CD4-positive, alpha-beta T cell (primary cell): ENCODE measurements around the gene PPP1R27. TPM values are rescaled to one million over a fixed set of nuclear protein-coding genes. Genes with fewer than 3 reads are reported as not detected.

Source experiments
- ATAC-seq: fragments of 200-7000 bp; cut with Tn5 transposase; one replicate; pipeline ENCODE4 v1.10.0; 2022; ENCODE audit warnings: mild to moderate bottlenecking; ENCODE audit not compliant: poor library complexity
- CTCF ChIA-PET: fragments of 350-600 bp; sonication (Branson Sonifier 250); formaldehyde crosslinking; loops from one replicate; lab custom pipeline; 2021; ENCODE audit warnings: antibody characterized with exemption, inconsistent platforms; lab: Charles Lee
- POLR2A ChIA-PET: fragments of 350-600 bp; sonication (Branson Sonifier 250); formaldehyde crosslinking; loops from one replicate; lab custom pipeline; 2021; ENCODE audit warnings: antibody characterized with exemption, inconsistent platforms; lab: Charles Lee
- DNase-seq, 14 experiments: peaks; one replicate each; pipeline ENCODE4 v3.0.0-alpha.2; 2013 to 2020; ENCODE audit warnings: mixed read lengths in 2 of 14
- H3K27ac ChIP-seq, 2 donors: one replicate each; pipeline versions ENCODE4 v1.5.1 to v1.7.0; 2013; ENCODE audit warnings: low read length in 2 of 2, low read depth in 1 of 2, mild to moderate bottlenecking in 1 of 2
- H3K27me3 ChIP-seq, 2 experiments: 1 replicate in 1 of 2; 2 replicates in 1 of 2; pipeline versions ENCODE4 v1.6.1 to v1.7.0; 2013; ENCODE audit warnings: low read length in 2 of 2, control low read depth in 1 of 2, mild to moderate bottlenecking in 1 of 2, moderate library complexity in 1 of 2; ENCODE audit not compliant: insufficient read depth in 2 of 2, control insufficient read depth in 1 of 2
- H3K36me3 ChIP-seq: one replicate; pipeline ENCODE4 v1.6.1; 2013; ENCODE audit warnings: low read length, control low read depth; ENCODE audit not compliant: insufficient read depth
- H3K4me1 ChIP-seq: one replicate; pipeline ENCODE4 v1.6.1; 2013; ENCODE audit warnings: low read length, control low read depth; ENCODE audit not compliant: insufficient read depth
- H3K4me3 ChIP-seq: one replicate; pipeline ENCODE4 v1.5.1; 2013; ENCODE audit warnings: mild to moderate bottlenecking, low read length, moderate library complexity
- H3K9me3 ChIP-seq, 2 experiments: 1 replicate in 1 of 2; 2 replicates in 1 of 2; pipeline versions ENCODE4 v1.6.1 to v1.7.0; 2013; ENCODE audit warnings: low read length in 2 of 2, mild to moderate bottlenecking in 2 of 2, control low read depth in 1 of 2, moderate library complexity in 1 of 2; ENCODE audit not compliant: control insufficient read depth in 1 of 2, insufficient read depth in 1 of 2
- H3K27ac Mint-ChIP-seq: one replicate; pipeline ENCODE4 v1.8.0; 2020; ENCODE audit warnings: mixed read lengths
- H3K27me3 Mint-ChIP-seq: one replicate; pipeline ENCODE4 v1.8.0; 2021; ENCODE audit warnings: mixed read lengths
- H3K36me3 Mint-ChIP-seq: one replicate; pipeline ENCODE4 v1.8.0; 2021; ENCODE audit warnings: low read depth, mixed read lengths
- H3K4me1 Mint-ChIP-seq: one replicate; pipeline ENCODE4 v1.8.0; 2021; ENCODE audit warnings: low read depth, mixed read lengths
- H3K4me3 Mint-ChIP-seq: one replicate; pipeline ENCODE4 v1.8.0; 2020; ENCODE audit warnings: mild to moderate bottlenecking, mixed read lengths
- H3K9me3 Mint-ChIP-seq: one replicate; pipeline ENCODE4 v1.8.0; 2020; ENCODE audit warnings: mixed read lengths
- intact Hi-C, 2 experiments: fragments of 100-400 bp; cut with DNase I in 1 of 2; cut with micrococcal nuclease in 1 of 2; formaldehyde crosslinking; loops; one replicate each; pipeline versions ENCODE4 v1.15.1 to v1.9.0; 2023 to 2025; cut with DNase I, micrococcal nuclease
- total RNA-seq, 174 experiments: library from RNA in 2 of 174; stranded (reverse) in 2 of 174; gene quantifications; one replicate each; pipeline ENCODE4 v1.2.3 and lab custom pipeline; 2021 to 2026
- TF ChIP-seq, protein P1 (sequence below): fragments of 200-600 bp; IDR thresholded peaks from one replicate; pipeline ENCODE4 v1.8.0; 2022; ENCODE audit warnings: antibody characterized with exemption, mild to moderate bottlenecking

The PPP1R27 gene
- total RNA-seq, 2 experiments from 2014 or later = not detected

GRCh38 chr17:81824595-81824994 lies 10.3 kb downstream of the PPP1R27 start:
- H3K4me3 ChIP-seq = no peak overlapping the region
- ATAC-seq (no peak), DNase-seq (no peak)
- Mint-ChIP-seq H3K4me1 (no peaks in the 10 kb centered on the region), H3K4me3 (no peak overlapping the region), H3K27ac (no peak overlapping the region), H3K36me3 (peaks cover 8% of the 10 kb centered on the region), H3K9me3 (no peaks in the 10 kb centered on the region), H3K27me3 (no peaks in the 10 kb centered on the region)
- TF ChIP-seq, protein P1, sequence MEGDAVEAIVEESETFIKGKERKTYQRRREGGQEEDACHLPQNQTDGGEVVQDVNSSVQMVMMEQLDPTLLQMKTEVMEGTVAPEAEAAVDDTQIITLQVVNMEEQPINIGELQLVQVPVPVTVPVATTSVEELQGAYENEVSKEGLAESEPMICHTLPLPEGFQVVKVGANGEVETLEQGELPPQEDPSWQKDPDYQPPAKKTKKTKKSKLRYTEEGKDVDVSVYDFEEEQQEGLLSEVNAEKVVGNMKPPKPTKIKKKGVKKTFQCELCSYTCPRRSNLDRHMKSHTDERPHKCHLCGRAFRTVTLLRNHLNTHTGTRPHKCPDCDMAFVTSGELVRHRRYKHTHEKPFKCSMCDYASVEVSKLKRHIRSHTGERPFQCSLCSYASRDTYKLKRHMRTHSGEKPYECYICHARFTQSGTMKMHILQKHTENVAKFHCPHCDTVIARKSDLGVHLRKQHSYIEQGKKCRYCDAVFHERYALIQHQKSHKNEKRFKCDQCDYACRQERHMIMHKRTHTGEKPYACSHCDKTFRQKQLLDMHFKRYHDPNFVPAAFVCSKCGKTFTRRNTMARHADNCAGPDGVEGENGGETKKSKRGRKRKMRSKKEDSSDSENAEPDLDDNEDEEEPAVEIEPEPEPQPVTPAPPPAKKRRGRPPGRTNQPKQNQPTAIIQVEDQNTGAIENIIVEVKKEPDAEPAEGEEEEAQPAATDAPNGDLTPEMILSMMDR = no peak
- peaks cover 17% of the 10 kb centered on the region for H3K36me3 ChIP-seq
- no peaks in the 10 kb centered on the region for H3K9me3 ChIP-seq
- intact Hi-C loops = no loop called here
- peaks cover 9% of the 10 kb centered on the region for H3K4me1 ChIP-seq
- no peaks in the 10 kb centered on the region for H3K27me3 ChIP-seq
- no peak overlapping the region for H3K27ac ChIP-seq
- ChIA-PET POLR2A (no interaction called here), CTCF (no interaction called here)

GRCh38 chr17:81823820-81824550 lies 10.9 kb downstream of the PPP1R27 start:
- Histone ChIP-seq H3K4me3 (no peak overlapping the region), H3K36me3 (peaks cover 17% of the 10 kb centered on the region), H3K4me1 (peaks cover 9% of the 10 kb centered on the region), H3K9me3 (peaks cover 0 to 3% of the 10 kb centered on the region in 2 experiments), H3K27me3 (no peaks in the 10 kb centered on the region), H3K27ac (no peak overlapping the region)
- CTCF ChIA-PET = no interaction called here
- H3K9me3 Mint-ChIP-seq = no peaks in the 10 kb centered on the region
- ATAC-seq (no peak), DNase-seq (no peak)
- POLR2A ChIA-PET = no interaction called here
- H3K4me3 Mint-ChIP-seq = no peak overlapping the region
- no peaks in the 10 kb centered on the region for H3K27me3 Mint-ChIP-seq
- no peaks in the 10 kb centered on the region for H3K4me1 Mint-ChIP-seq
- H3K36me3 Mint-ChIP-seq = peaks cover 8% of the 10 kb centered on the region
- TF ChIP-seq, protein P1 = no peak
- intact Hi-C loops = no loop called here
- H3K27ac Mint-ChIP-seq = no peak overlapping the region

- Histone ChIP-seq H3K4me3 (no peak overlapping the region), H3K27ac (no peak overlapping the region), H3K36me3 (peaks cover 17% of the 10 kb centered on the region), H3K27me3 (no peaks in the 10 kb centered on the region), H3K4me1 (peaks cover 7% of the 10 kb centered on the region), H3K9me3 (peaks cover 0 to 3% of the 10 kb centered on the region in 2 experiments)
- no peaks in the 10 kb centered on the region for H3K9me3 Mint-ChIP-seq
- H3K27me3 Mint-ChIP-seq = no peaks in the 10 kb centered on the region
- no peaks in the 10 kb centered on the region for H3K4me1 Mint-ChIP-seq
- ATAC-seq (no peak), DNase-seq (no peak)
- H3K27ac Mint-ChIP-seq = no peak overlapping the region
- TF ChIP-seq, protein P1 = no peak
- peaks cover 8% of the 10 kb centered on the region for H3K36me3 Mint-ChIP-seq
- intact Hi-C loops = no loop called here
- ChIA-PET CTCF (no interaction called here), POLR2A (interaction anchor here (1.1 kb wide), 1 partner anchor 10 kb away, joined by 3 read pairs; the partner anchor contains the start of gene MCRIP1)
- H3K4me3 Mint-ChIP-seq = no peak overlapping the region
These were observed 11.6 kb downstream of the PPP1R27 start for GRCh38 chr17:81822996-81823819.
